SK-N-SH (cell line): ENCODE results near the gene TCOF1.

ENCODE experiments used
- CHD2 ChIP-seq: fragments of 150-350 bp; IDR thresholded peaks from 2 replicates; pipeline ENCODE4 v1.6.1; 2018; ENCODE audit warnings: low read length; ENCODE audit not compliant: partially characterized antibody
- CTCF ChIP-seq: fragments of 200-600 bp; sonication (generic); IDR thresholded peaks from 2 replicates; pipeline ENCODE4 v1.6.1; 2017; ENCODE audit warnings: antibody characterized with exemption, mild to moderate bottlenecking, moderate library complexity
- EP300 ChIP-seq, 2 experiments: IDR thresholded peaks; 2 replicates each; pipeline versions ENCODE4 v1.4.0 to v1.6.1; 2012; ENCODE audit warnings: borderline replicate concordance in 1 of 2, low read depth in 1 of 2, low read length in 1 of 2
- JUND ChIP-seq: IDR thresholded peaks from 2 replicates; pipeline ENCODE4 v1.4.0; 2012
- MEF2A ChIP-seq: IDR thresholded peaks from 2 replicates; pipeline ENCODE4 v1.4.0; 2012; ENCODE audit warnings: low read depth, borderline replicate concordance
- POLR2AphosphoS5 ChIP-seq: IDR thresholded peaks from 2 replicates; pipeline ENCODE4 v1.6.1; 2012; ENCODE audit warnings: low read depth, low read length
- RAD21 ChIP-seq: IDR thresholded peaks from 2 replicates; pipeline ENCODE4 v1.6.1; 2012; ENCODE audit warnings: mild to moderate bottlenecking, low read length
- RCOR1 ChIP-seq: fragments of 150-350 bp; IDR thresholded peaks from 2 replicates; pipeline ENCODE4 v1.6.1; 2017; ENCODE audit warnings: antibody characterized with exemption, low read length
- SIN3A ChIP-seq: IDR thresholded peaks from 2 replicates; pipeline ENCODE4 v1.6.1; 2012; ENCODE audit warnings: low read depth, mild to moderate bottlenecking, low read length, moderate library complexity, borderline replicate concordance
- TAF1 ChIP-seq: IDR thresholded peaks from 2 replicates; pipeline ENCODE4 v1.6.1; 2012; ENCODE audit warnings: low read depth, mild to moderate bottlenecking, low read length, moderate library complexity, borderline replicate concordance
- TEAD4 ChIP-seq: IDR thresholded peaks from 2 replicates; pipeline ENCODE4 v1.4.0; 2012; ENCODE audit warnings: mild to moderate bottlenecking, borderline replicate concordance; ENCODE audit not compliant: insufficient read depth
- TF ChIP-seq, protein P1 (sequence below): IDR thresholded peaks from 2 replicates; pipeline ENCODE4 v1.4.0; 2012; ENCODE audit warnings: low read depth
- TF ChIP-seq, protein P2 (sequence below): IDR thresholded peaks from 2 replicates; pipeline ENCODE4 v1.6.1; 2012; ENCODE audit warnings: mild to moderate bottlenecking, low read depth, low read length, moderate library complexity

DNA sequence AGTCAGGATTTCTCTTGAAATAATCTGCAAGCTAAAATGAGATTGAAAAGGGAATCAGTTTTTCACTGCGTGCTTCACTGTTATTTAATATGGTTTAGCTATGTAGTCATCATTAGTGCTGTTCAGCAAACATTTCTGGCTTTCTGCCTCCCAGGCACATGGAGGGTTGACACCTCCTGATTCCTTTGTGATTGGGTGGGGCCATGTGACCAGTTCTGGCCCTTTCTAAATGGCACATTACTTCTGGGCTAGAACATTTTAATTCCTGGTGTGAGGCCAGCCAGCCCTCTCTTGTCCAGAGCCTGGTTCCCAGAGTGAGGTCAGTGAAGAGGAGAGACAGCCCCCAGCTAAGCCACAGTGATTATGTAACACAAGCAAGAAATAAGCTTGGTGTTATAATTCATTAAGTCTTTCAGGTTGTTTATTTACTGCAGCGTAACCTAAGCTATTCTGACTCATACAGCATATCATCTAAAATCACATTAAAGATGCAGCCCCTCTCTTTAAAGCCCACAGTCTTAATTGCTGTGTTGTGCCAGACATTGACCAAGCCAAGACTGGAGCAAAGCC lies 37.4 kb upstream of the TCOF1 start:
- TF ChIP-seq CTCF, result no peak
- TF ChIP-seq TAF1, result no peak
- TF ChIP-seq RAD21, result no peak
- TF ChIP-seq, protein P1, sequence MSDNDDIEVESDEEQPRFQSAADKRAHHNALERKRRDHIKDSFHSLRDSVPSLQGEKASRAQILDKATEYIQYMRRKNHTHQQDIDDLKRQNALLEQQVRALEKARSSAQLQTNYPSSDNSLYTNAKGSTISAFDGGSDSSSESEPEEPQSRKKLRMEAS, result peak; percentile 68
- TF ChIP-seq SIN3A, result no peak
- TF ChIP-seq POLR2AphosphoS5, result no peak
- no peak for TF ChIP-seq JUND
- no peak for TF ChIP-seq CHD2
- TF ChIP-seq RCOR1, result no peak
- no peak for TF ChIP-seq TEAD4
- no peak for TF ChIP-seq EP300 (IDR thresholded peaks at IDR 0.05; ENCODE audit: borderline replicate concordance in 1 of 2, low read depth in 1 of 2, low read length in 1 of 2)
- TF ChIP-seq, protein P2, sequence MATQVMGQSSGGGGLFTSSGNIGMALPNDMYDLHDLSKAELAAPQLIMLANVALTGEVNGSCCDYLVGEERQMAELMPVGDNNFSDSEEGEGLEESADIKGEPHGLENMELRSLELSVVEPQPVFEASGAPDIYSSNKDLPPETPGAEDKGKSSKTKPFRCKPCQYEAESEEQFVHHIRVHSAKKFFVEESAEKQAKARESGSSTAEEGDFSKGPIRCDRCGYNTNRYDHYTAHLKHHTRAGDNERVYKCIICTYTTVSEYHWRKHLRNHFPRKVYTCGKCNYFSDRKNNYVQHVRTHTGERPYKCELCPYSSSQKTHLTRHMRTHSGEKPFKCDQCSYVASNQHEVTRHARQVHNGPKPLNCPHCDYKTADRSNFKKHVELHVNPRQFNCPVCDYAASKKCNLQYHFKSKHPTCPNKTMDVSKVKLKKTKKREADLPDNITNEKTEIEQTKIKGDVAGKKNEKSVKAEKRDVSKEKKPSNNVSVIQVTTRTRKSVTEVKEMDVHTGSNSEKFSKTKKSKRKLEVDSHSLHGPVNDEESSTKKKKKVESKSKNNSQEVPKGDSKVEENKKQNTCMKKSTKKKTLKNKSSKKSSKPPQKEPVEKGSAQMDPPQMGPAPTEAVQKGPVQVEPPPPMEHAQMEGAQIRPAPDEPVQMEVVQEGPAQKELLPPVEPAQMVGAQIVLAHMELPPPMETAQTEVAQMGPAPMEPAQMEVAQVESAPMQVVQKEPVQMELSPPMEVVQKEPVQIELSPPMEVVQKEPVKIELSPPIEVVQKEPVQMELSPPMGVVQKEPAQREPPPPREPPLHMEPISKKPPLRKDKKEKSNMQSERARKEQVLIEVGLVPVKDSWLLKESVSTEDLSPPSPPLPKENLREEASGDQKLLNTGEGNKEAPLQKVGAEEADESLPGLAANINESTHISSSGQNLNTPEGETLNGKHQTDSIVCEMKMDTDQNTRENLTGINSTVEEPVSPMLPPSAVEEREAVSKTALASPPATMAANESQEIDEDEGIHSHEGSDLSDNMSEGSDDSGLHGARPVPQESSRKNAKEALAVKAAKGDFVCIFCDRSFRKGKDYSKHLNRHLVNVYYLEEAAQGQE, result no peak
- no peak for TF ChIP-seq MEF2A
